OCI-LY3 (cell line): ENCODE results near the gene AMOTL1.

Source experiments
- CTCF ChIP-seq: fragments of 200-600, 300-600 bp; sonication (generic); IDR thresholded peaks from 2 replicates; pipeline ENCODE4 v1.5.1; 2014; ENCODE audit warnings: antibody characterized with exemption, low read length, low read depth
- EZH2phosphoT487 ChIP-seq: fragments of 200-600 bp; shearing (Covaris generic); IDR thresholded peaks from 2 replicates; pipeline ENCODE4 v1.6.1; 2018; ENCODE audit warnings: antibody characterized with exemption, mixed run types, low read depth

DNA sequence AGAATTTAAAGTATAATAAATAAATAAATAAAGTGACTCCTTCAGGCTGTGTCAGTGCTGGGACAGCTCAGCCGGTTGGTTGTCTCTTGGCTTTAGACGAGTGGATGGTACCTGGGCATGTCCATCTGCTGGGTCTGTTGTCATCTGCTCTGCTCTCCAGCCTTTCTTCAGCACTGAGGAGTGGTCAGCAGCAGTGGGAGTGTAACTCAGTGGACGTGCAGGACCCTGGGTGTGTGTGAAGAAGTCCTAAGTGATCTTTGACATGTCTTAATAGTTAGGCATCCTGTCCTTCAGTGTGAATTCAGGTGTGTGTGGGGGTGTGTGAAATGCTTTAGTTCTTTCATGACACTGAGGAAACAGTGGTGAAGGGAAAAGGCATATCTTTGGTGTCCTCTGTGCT lies 24.3 kb downstream of the AMOTL1 start:
- no peak for TF ChIP-seq CTCF
- no peak for TF ChIP-seq EZH2phosphoT487
